Neural cell (in vitro differentiated cells): ENCODE measurements around the gene COLGALT1. TPM values are rescaled to one million over a fixed set of nuclear protein-coding genes. Genes with fewer than 3 reads are reported as not detected.

ENCODE experiments used
- H2AFZ ChIP-seq: fragments of 200-600, 300-800 bp; sonication (generic), shearing (Covaris generic); 2 replicates; pipeline ENCODE4 v1.6.0; 2014; ENCODE audit warnings: low read depth, mild to moderate bottlenecking, antibody characterized with exemption, low read length, moderate library complexity
- H3F3A ChIP-seq: fragments of 200-600 bp; shearing (Covaris generic); 2 replicates; pipeline ENCODE4 v1.6.1; 2016; ENCODE audit warnings: mild to moderate bottlenecking, moderate library complexity, mixed read lengths, antibody characterized with exemption, low read length; ENCODE audit not compliant: insufficient read depth, poor library complexity, severe bottlenecking
- H3K27ac ChIP-seq: fragments of 200-600, 300-800 bp; sonication (generic), shearing (Covaris generic); 2 replicates; pipeline ENCODE4 v1.5.1; 2014; ENCODE audit warnings: mild to moderate bottlenecking, low read length, moderate library complexity
- H3K27me3 ChIP-seq: fragments of 300-800, 200-600 bp; sonication (generic), shearing (Covaris generic); 2 replicates; pipeline ENCODE4 v1.6.0; 2014; ENCODE audit warnings: mild to moderate bottlenecking, low read depth, low read length, moderate library complexity; ENCODE audit not compliant: insufficient read depth
- H3K36me3 ChIP-seq: fragments of 300-800, 200-600 bp; sonication (generic), shearing (Covaris generic); 2 replicates; pipeline ENCODE4 v1.5.1; 2014; ENCODE audit warnings: mild to moderate bottlenecking, antibody characterized with exemption, low read length, moderate library complexity; ENCODE audit not compliant: insufficient read depth
- H3K4me2 ChIP-seq: fragments of 300-800, 200-600 bp; sonication (generic), shearing (Covaris generic); 2 replicates; pipeline ENCODE4 v1.6.0; 2014; ENCODE audit warnings: mild to moderate bottlenecking, low read length
- H3K4me3 ChIP-seq: fragments of 300-800, 200-600 bp; sonication (generic), shearing (Covaris generic); 2 replicates; pipeline ENCODE4 v1.5.1; 2014; ENCODE audit warnings: mild to moderate bottlenecking, low read length, moderate library complexity
- H3K79me2 ChIP-seq: fragments of 200-600 bp; shearing (Covaris generic); replicated peaks from 2 replicates; pipeline ENCODE4 v1.6.0; 2014; ENCODE audit warnings: mild to moderate bottlenecking, low read length, moderate library complexity; ENCODE audit not compliant: insufficient read depth
- H3K9ac ChIP-seq: fragments of 300-800, 200-600 bp; sonication (generic), shearing (Covaris generic); 2 replicates; pipeline ENCODE4 v1.6.1; 2016; ENCODE audit warnings: mild to moderate bottlenecking, low read length, mixed read lengths
- H3K9me2 ChIP-seq: fragments of 200-600 bp; shearing (Covaris generic); 2 replicates; pipeline ENCODE4 v1.6.1; 2016; ENCODE audit warnings: mild to moderate bottlenecking, low read length, mixed read lengths; ENCODE audit not compliant: insufficient read depth
- H3K9me3 ChIP-seq: fragments of 200-600, 300-800 bp; sonication (generic), shearing (Covaris generic); 2 replicates; pipeline ENCODE4 v1.6.1; 2016; ENCODE audit warnings: mild to moderate bottlenecking, mixed run types, low read length, moderate library complexity, mixed read lengths
- H4K20me1 ChIP-seq: fragments of 200-600 bp; shearing (Covaris generic); 2 replicates; pipeline ENCODE4 v1.6.1; 2016; ENCODE audit warnings: mild to moderate bottlenecking, mixed run types; ENCODE audit not compliant: insufficient read depth
- EP300 ChIP-seq: fragments of 450-650 bp; conservative IDR thresholded peaks from 2 replicates; pipeline ENCODE4 v1.6.1; 2014; ENCODE audit warnings: antibody characterized with exemption, mild to moderate bottlenecking, moderate library complexity; ENCODE audit not compliant: poor library complexity, severe bottlenecking
- EZH2 ChIP-seq: fragments of 200-600, 300-800 bp; shearing (Covaris generic), sonication (generic); IDR thresholded peaks from 2 replicates; pipeline ENCODE4 v1.6.1; 2014; ENCODE audit warnings: antibody characterized with exemption, low read length, borderline replicate concordance, mild to moderate bottlenecking; ENCODE audit not compliant: insufficient read depth, poor library complexity, severe bottlenecking
- MXI1 ChIP-seq: fragments of 450-650 bp; conservative IDR thresholded peaks from 2 replicates; pipeline ENCODE4 v1.6.1; 2014; ENCODE audit warnings: antibody characterized with exemption, mild to moderate bottlenecking; ENCODE audit not compliant: poor library complexity, severe bottlenecking
- POLR2AphosphoS5 ChIP-seq: IDR thresholded peaks from 2 replicates; pipeline ENCODE4 v1.6.1; 2012
- RAD21 ChIP-seq: fragments of 450-650 bp; conservative IDR thresholded peaks from 2 replicates; pipeline ENCODE4 v1.6.1; 2014; ENCODE audit warnings: antibody characterized with exemption, mild to moderate bottlenecking, moderate library complexity
- SMC3 ChIP-seq: fragments of 450-650 bp; conservative IDR thresholded peaks from 2 replicates; pipeline ENCODE4 v1.6.1; 2014; ENCODE audit warnings: antibody characterized with exemption, mild to moderate bottlenecking, moderate library complexity; ENCODE audit not compliant: poor library complexity
- TAF1 ChIP-seq: IDR thresholded peaks from 2 replicates; pipeline ENCODE4 v1.6.1; 2012; ENCODE audit warnings: low read depth
- polyA plus RNA-seq: library from polyadenylated mRNA; depleted of rRNA; stranded (reverse); fragments of >200 nt; gene quantifications from 2 replicates; pipeline ENCODE4 v1.2.3, GENCODE V29; 2014
- TF ChIP-seq, protein P1 (sequence below): fragments of 450-650 bp; IDR thresholded peaks from 2 replicates; pipeline ENCODE4 v1.5.1; 2014; ENCODE audit warnings: antibody characterized with exemption, mild to moderate bottlenecking, moderate library complexity; ENCODE audit not compliant: poor library complexity, severe bottlenecking
- TF ChIP-seq, protein P2 (sequence below): IDR thresholded peaks from 2 replicates; pipeline ENCODE4 v1.6.1; 2012; ENCODE audit warnings: borderline replicate concordance

COLGALT1 gene
- polyA plus RNA-seq, 1 donor from 2014 or later = 18.8 TPM

DNA sequence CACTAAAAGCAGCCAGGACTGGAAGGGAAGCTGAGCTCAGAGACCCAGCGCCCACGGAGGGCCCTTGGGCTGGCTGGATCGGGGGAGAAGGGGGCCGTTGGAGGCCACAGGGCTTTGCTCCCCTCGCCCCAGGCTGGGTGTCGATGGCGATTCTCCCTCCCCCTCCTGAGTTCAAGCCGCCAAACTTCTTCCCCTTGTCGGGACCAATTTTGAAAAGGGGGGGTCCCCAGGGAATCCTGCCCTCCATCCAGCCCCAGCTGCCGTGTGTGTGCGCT is 61.2 kb downstream of the COLGALT1 start:
- H3K4me3 ChIP-seq = no peak overlapping the region

DNA sequence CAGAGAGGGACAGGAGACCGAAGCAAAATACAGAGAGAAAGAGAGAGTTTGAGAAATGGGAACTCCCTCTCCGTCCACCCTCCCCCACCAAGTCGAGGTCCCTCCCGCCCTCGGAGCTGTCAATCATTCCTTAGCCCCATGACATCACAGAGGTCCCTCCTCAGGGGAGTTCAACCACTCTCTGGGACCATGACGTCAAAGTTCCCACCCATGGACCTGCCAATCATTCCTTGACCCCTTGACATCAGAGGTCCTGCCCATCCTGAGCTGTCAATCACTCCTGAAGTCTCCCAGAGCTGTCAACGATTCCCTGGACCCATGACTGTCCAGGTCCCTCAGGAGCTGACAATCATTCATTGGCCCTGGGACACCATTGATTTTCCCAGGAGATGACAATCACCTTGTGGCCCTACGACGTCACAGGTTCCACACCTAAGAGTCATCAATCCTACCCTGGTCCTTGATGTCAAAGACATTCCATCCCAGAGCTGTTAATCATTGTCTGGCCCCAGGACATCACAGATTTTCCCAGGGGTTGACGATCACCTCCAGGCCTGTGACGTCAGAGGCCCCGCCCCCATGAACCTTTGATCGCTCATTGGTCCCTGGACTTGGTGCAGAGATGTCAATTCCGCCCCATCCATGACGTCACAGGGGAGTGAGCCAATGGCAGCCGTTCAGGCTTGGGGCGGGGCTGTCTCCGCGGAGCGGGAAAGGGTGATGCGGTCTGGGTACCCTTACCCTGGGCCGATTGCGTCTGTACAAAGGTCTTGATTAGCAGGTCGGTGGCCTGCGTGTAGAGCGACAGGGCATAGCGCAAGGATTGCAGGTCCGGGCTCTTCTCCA is 61.7 kb downstream of the COLGALT1 start:
- Histone ChIP-seq H3K27me3 (no peaks in the 10 kb centered on the region), H3K4me2 (no peak overlapping the region), H3K36me3 (peaks cover 9% of the 10 kb centered on the region), H4K20me1 (no peaks in the 10 kb centered on the region), H3K27ac (no peak overlapping the region), H3K9ac (no peak overlapping the region), H3K79me2 (no peaks in the 10 kb centered on the region), H3K4me3 (no peak overlapping the region), H3F3A (no peaks in the 10 kb centered on the region), H3K9me2 (no peaks in the 10 kb centered on the region), H3K9me3 (no peaks in the 10 kb centered on the region), H2AFZ (no peak overlapping the region)
- TF ChIP-seq MXI1 (no peak), POLR2AphosphoS5 (no peak)

More for the DNA sequence above, 61.2 kb downstream of the COLGALT1 start:
- Histone ChIP-seq H3K4me2 (no peak overlapping the region), H4K20me1 (no peaks in the 10 kb centered on the region), H3K9me2 (no peaks in the 10 kb centered on the region), H3K27ac (no peak overlapping the region), H3K79me2 (no peaks in the 10 kb centered on the region), H3K9ac (no peak overlapping the region), H3F3A (no peaks in the 10 kb centered on the region), H3K36me3 (peaks cover 3% of the 10 kb centered on the region), H3K9me3 (no peaks in the 10 kb centered on the region), H3K27me3 (no peaks in the 10 kb centered on the region), H2AFZ (no peak overlapping the region)
- TF ChIP-seq EP300 = no peak

DNA sequence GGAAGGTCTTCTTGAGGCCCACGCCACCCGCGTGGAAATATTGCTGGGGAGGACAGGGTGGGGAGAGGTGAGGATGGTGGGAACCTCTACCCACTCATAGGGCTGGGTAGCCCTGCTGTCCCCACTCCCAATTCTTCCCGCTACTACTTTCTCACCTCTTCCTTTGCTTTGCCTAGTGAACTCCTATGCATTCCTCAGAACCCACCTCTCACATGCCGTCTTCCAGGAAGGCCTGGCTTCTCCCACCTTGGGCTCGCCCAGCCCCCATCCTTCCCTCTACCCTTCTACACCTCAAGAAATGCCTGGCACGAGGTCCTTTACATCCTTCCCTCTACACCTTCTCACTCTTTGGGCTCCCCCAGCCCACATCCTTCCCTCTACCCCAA is 62.4 kb downstream of the COLGALT1 start:
- H3K27ac ChIP-seq = no peak overlapping the region
- H2AFZ ChIP-seq = no peak overlapping the region
- H3K79me2 ChIP-seq = no peaks in the 10 kb centered on the region
- H3K9me3 ChIP-seq = no peaks in the 10 kb centered on the region
- H3F3A ChIP-seq = no peaks in the 10 kb centered on the region
- no peaks in the 10 kb centered on the region for H3K9me2 ChIP-seq
- no peaks in the 10 kb centered on the region for H3K27me3 ChIP-seq
- no peak overlapping the region for H3K9ac ChIP-seq
- H3K4me3 ChIP-seq = no peak overlapping the region
- H3K4me2 ChIP-seq = no peak overlapping the region
- peaks cover 13% of the 10 kb centered on the region for H3K36me3 ChIP-seq
- TF ChIP-seq, protein P1, sequence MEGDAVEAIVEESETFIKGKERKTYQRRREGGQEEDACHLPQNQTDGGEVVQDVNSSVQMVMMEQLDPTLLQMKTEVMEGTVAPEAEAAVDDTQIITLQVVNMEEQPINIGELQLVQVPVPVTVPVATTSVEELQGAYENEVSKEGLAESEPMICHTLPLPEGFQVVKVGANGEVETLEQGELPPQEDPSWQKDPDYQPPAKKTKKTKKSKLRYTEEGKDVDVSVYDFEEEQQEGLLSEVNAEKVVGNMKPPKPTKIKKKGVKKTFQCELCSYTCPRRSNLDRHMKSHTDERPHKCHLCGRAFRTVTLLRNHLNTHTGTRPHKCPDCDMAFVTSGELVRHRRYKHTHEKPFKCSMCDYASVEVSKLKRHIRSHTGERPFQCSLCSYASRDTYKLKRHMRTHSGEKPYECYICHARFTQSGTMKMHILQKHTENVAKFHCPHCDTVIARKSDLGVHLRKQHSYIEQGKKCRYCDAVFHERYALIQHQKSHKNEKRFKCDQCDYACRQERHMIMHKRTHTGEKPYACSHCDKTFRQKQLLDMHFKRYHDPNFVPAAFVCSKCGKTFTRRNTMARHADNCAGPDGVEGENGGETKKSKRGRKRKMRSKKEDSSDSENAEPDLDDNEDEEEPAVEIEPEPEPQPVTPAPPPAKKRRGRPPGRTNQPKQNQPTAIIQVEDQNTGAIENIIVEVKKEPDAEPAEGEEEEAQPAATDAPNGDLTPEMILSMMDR = no peak
- TF ChIP-seq POLR2AphosphoS5 (no peak), EP300 (no peak), RAD21 (no peak), SMC3 (no peak), EZH2 (no peak), TAF1 (no peak), MXI1 (no peak)
- TF ChIP-seq, protein P2, sequence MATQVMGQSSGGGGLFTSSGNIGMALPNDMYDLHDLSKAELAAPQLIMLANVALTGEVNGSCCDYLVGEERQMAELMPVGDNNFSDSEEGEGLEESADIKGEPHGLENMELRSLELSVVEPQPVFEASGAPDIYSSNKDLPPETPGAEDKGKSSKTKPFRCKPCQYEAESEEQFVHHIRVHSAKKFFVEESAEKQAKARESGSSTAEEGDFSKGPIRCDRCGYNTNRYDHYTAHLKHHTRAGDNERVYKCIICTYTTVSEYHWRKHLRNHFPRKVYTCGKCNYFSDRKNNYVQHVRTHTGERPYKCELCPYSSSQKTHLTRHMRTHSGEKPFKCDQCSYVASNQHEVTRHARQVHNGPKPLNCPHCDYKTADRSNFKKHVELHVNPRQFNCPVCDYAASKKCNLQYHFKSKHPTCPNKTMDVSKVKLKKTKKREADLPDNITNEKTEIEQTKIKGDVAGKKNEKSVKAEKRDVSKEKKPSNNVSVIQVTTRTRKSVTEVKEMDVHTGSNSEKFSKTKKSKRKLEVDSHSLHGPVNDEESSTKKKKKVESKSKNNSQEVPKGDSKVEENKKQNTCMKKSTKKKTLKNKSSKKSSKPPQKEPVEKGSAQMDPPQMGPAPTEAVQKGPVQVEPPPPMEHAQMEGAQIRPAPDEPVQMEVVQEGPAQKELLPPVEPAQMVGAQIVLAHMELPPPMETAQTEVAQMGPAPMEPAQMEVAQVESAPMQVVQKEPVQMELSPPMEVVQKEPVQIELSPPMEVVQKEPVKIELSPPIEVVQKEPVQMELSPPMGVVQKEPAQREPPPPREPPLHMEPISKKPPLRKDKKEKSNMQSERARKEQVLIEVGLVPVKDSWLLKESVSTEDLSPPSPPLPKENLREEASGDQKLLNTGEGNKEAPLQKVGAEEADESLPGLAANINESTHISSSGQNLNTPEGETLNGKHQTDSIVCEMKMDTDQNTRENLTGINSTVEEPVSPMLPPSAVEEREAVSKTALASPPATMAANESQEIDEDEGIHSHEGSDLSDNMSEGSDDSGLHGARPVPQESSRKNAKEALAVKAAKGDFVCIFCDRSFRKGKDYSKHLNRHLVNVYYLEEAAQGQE = no peak
- H4K20me1 ChIP-seq = no peaks in the 10 kb centered on the region
